Subcutaneous adipose tissue (tissue), 4 donors: ENCODE results near the gene RASL10A. TPM values are rescaled to one million over a fixed set of nuclear protein-coding genes. Genes with fewer than 3 reads are reported as not detected.

Experiments used
- CTCF ChIP-seq: fragments of 450-650 bp; IDR thresholded peaks from one replicate; pipeline ENCODE4 v1.5.1; 2016; ENCODE audit warnings: low read depth, mild to moderate bottlenecking, control low read depth, antibody characterized with exemption, moderate library complexity
- total RNA-seq, 4 donors: library from RNA; depleted of rRNA; stranded (reverse); fragments of >200 nt; gene quantifications; one replicate each; pipeline ENCODE4 v1.1.0, GENCODE V29; 2016

RASL10A gene
- total RNA-seq, 4 donors from 2014 or later: 0.38 to 2.2 (median 1.1) TPM

GRCh38 chr22:29284196-29284595 is 31.3 kb downstream of the RASL10A start:
- TF ChIP-seq CTCF: no peak

- TF ChIP-seq CTCF: no peak
Observed at GRCh38 chr22:29277927-29278326, 37.6 kb downstream of the RASL10A start.

GRCh38 chr22:29275819-29276565 is 39.5 kb downstream of the RASL10A start:
- no peak for TF ChIP-seq CTCF

GRCh38 chr22:29275167-29275566 is 40.3 kb downstream of the RASL10A start:
- no peak for TF ChIP-seq CTCF

- TF ChIP-seq CTCF: no peak
Observed at GRCh38 chr22:29272624-29273023, 42.9 kb downstream of the RASL10A start.

- TF ChIP-seq CTCF: no peak
Observed at GRCh38 chr22:29270475-29271271, 44.8 kb downstream of the RASL10A start.

GRCh38 chr22:29269731-29270474 is 45.6 kb downstream of the RASL10A start:
- no peak for TF ChIP-seq CTCF
